ENCODE data around the gene DPP10.

DNA sequence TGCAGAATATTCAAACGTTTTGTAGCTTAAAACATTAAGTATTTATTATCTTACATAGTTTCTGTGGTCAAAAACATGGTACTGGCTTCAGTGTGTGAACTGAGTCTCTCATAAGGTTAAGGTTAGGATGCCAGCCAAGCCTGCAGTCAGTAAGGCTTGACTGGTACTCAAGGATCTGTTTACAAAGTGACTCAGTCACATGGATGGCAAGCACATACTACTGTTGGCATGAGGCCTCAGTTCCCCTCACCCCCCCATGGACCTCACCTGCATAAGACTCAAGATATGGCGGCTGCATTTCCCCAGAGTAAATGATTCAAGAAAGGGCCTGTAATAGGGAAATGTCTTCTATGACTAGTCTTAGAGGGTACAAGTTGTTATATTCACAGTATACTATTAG, 1167.5 kb downstream of the DPP10 start:
- TF ChIP-seq, protein P1, sequence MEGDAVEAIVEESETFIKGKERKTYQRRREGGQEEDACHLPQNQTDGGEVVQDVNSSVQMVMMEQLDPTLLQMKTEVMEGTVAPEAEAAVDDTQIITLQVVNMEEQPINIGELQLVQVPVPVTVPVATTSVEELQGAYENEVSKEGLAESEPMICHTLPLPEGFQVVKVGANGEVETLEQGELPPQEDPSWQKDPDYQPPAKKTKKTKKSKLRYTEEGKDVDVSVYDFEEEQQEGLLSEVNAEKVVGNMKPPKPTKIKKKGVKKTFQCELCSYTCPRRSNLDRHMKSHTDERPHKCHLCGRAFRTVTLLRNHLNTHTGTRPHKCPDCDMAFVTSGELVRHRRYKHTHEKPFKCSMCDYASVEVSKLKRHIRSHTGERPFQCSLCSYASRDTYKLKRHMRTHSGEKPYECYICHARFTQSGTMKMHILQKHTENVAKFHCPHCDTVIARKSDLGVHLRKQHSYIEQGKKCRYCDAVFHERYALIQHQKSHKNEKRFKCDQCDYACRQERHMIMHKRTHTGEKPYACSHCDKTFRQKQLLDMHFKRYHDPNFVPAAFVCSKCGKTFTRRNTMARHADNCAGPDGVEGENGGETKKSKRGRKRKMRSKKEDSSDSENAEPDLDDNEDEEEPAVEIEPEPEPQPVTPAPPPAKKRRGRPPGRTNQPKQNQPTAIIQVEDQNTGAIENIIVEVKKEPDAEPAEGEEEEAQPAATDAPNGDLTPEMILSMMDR (conservative IDR thresholded peaks at IDR 0.05), result no peak
- no peak for TF ChIP-seq ZFX (IDR thresholded peaks at IDR 0.05)

All from C4-2B (cell line).